OCI-LY1 (cell line): ENCODE data around the gene CRHR1.

Source experiments
- CTCF ChIP-seq: fragments of 200-600 bp; sonication (generic), shearing (Covaris generic); IDR thresholded peaks from 2 replicates; pipeline ENCODE4 v1.5.1; 2017; ENCODE audit warnings: mild to moderate bottlenecking, antibody characterized with exemption, low read length, moderate library complexity, mixed read lengths
- EZH2 ChIP-seq: fragments of 200-600 bp; sonication (generic), shearing (Covaris generic); IDR thresholded peaks from 2 replicates; pipeline ENCODE4 v1.8.0; 2017; ENCODE audit warnings: borderline replicate concordance, mixed run types, mild to moderate bottlenecking, antibody characterized with exemption, low read length, moderate library complexity, mixed read lengths

- TF ChIP-seq CTCF, result no peak
- no peak for TF ChIP-seq EZH2
Observed at GRCh38 chr17:45757431-45758218, 26.5 kb upstream of the CRHR1 start.
